SH-SY5Y (cell line): ENCODE data around the gene ACSL5.

Experiments
- GATA2 ChIP-seq: IDR thresholded peaks from 2 replicates; pipeline ENCODE4 v1.6.1; 2011; ENCODE audit warnings: mild to moderate bottlenecking, low read depth, low read length
- GATA3 ChIP-seq: IDR thresholded peaks from 2 replicates; pipeline ENCODE4 v1.6.1; 2011; ENCODE audit warnings: low read depth, mild to moderate bottlenecking, low read length, moderate library complexity

GRCh38 chr10:112454910-112455779 is 81.2 kb downstream of the ACSL5 start:
- TF ChIP-seq GATA2 (no peak), GATA3 (no peak)
